HepG2 (cell line): Measurements from ENCODE around the gene EHBP1. TPM values are rescaled to one million over a fixed set of nuclear protein-coding genes. Genes with fewer than 3 reads are reported as not detected.

Experiments used
- ATAC-seq: fragments of 200-7000 bp; cut with Tn5 transposase; 3 replicates; pipeline ENCODE4 v1.9.1; 2020; ENCODE audit warnings: mild to moderate bottlenecking, moderate library complexity
- BruUV-seq: library from RNA; stranded (reverse); fragments of 400-500 nt; replicated peaks from 2 replicates; lab custom pipeline; 2021; lab: Mats Ljungman, UMichigan
- CTCF ChIA-PET: fragments of 300-600 bp; formaldehyde crosslinking; extraction: SDS; loops from one replicate; lab custom pipeline; 2021; ENCODE audit warnings: low total read pairs, inconsistent platforms, low intra/inter-chr PET ratio; lab: Yijun Ruan, JAX
- POLR2A ChIA-PET: fragments of 350-600 bp; sonication (Branson Sonifier 250); formaldehyde crosslinking; loops from one replicate; lab custom pipeline; 2020; ENCODE audit warnings: antibody characterized with exemption, inconsistent platforms; lab: Yijun Ruan, JAX
- DNase-seq: peaks from one replicate; pipeline ENCODE4 v3.0.0-alpha.2; 2015; ENCODE audit warnings: low spot score
- FAIRE-seq: peaks from 3 replicates; lab custom pipeline; 2011; peaks lifted over from hg19 to GRCh38; lab: Jason Lieb, UNC
- H2AFZ ChIP-seq: one replicate; pipeline ENCODE4 v1.6.1; 2011; ENCODE audit warnings: low read length, inconsistent platforms
- H3K27ac ChIP-seq: fragments of 300-600 bp; 3 replicates; pipeline ENCODE4 v1.8.0; 2011; ENCODE audit warnings: mixed run types, mild to moderate bottlenecking, mixed read lengths, low read length, inconsistent platforms; ENCODE audit not compliant: insufficient read depth; ENCODE audit errors: extremely low read length
- H3K27me3 ChIP-seq, 2 experiments: fragments of 200-600 bp in 1 of 2; 2 replicates in 1 of 2; 3 replicates in 1 of 2; pipeline versions ENCODE4 v1.6.0 to v1.8.0; 2011; ENCODE audit warnings: low read length in 2 of 2, mild to moderate bottlenecking in 2 of 2, moderate library complexity in 2 of 2, inconsistent platforms in 1 of 2; ENCODE audit not compliant: insufficient read depth in 2 of 2, control insufficient read depth in 1 of 2
- H3K36me3 ChIP-seq, 2 experiments: fragments of 200-600 bp in 1 of 2; replicated peaks in 1 of 2; 2 replicates in 1 of 2; 3 replicates in 1 of 2; pipeline versions ENCODE4 v1.5.1 to v1.8.0; 2011; ENCODE audit warnings: low read length in 2 of 2, inconsistent platforms in 1 of 2; ENCODE audit not compliant: insufficient read depth in 2 of 2, control insufficient read depth in 1 of 2
- H3K4me1 ChIP-seq: 2 replicates; pipeline ENCODE4 v1.5.1; 2012; ENCODE audit warnings: low read length, inconsistent platforms; ENCODE audit not compliant: insufficient read depth
- H3K4me2 ChIP-seq: 2 replicates; pipeline ENCODE4 v1.6.0; 2011; ENCODE audit warnings: low read depth, low read length, inconsistent platforms
- H3K4me3 ChIP-seq, 3 experiments: fragments of 200-600 bp in 1 of 3; sonication (generic), shearing (Covaris generic) in 1 of 3; replicated peaks in 1 of 3; 2 replicates each; pipeline ENCODE4 v1.5.1; 2011 to 2016; ENCODE audit warnings: low read length in 3 of 3, inconsistent platforms in 2 of 3, low read depth in 2 of 3, mild to moderate bottlenecking in 2 of 3, control low read depth in 1 of 3, mixed read lengths in 1 of 3; ENCODE audit not compliant: insufficient read depth in 1 of 3
- H3K79me2 ChIP-seq: one replicate; pipeline ENCODE4 v1.6.1; 2011; ENCODE audit warnings: low read length, inconsistent platforms; ENCODE audit not compliant: insufficient read depth
- H3K9ac ChIP-seq: 2 replicates; pipeline ENCODE4 v1.6.0; 2011; ENCODE audit warnings: mild to moderate bottlenecking, low read depth, low read length, inconsistent platforms; ENCODE audit not compliant: insufficient read depth
- H3K9me3 ChIP-seq: 2 replicates; pipeline ENCODE4 v1.5.1; 2012; ENCODE audit warnings: mild to moderate bottlenecking, low read length
- H4K20me1 ChIP-seq: 2 replicates; pipeline ENCODE4 v1.6.0; 2011; ENCODE audit warnings: inconsistent platforms, mild to moderate bottlenecking, low read length, moderate library complexity; ENCODE audit not compliant: insufficient read depth
- MATR3 ChIP-seq: sonication (generic); formaldehyde crosslinking; IDR thresholded peaks from 2 replicates; pipeline ENCODE4 v1.4.0; 2020; ENCODE audit warnings: missing genetic modification reagents
- MXD4 ChIP-seq: IDR thresholded peaks from 2 replicates; pipeline ENCODE4 v1.6.1; 2016; ENCODE audit warnings: mild to moderate bottlenecking, missing biosample characterization, missing genetic modification reagents
- NR0B2 ChIP-seq: sonication (generic); formaldehyde crosslinking; IDR thresholded peaks from 2 replicates; pipeline ENCODE4 v1.4.0; 2020; ENCODE audit warnings: mild to moderate bottlenecking, missing genetic modification reagents
- POLR2AphosphoS5 ChIP-seq: IDR thresholded peaks from 2 replicates; pipeline ENCODE4 v1.6.1; 2012; ENCODE audit warnings: low read depth, low read length
- RBM22 ChIP-seq: fragments of 200-400 bp; formaldehyde crosslinking; optimal IDR thresholded peaks from 2 replicates; pipeline ENCODE3; 2017; ENCODE audit warnings: mild to moderate bottlenecking, low read length, moderate library complexity
- ZNF276 ChIP-seq: sonication (generic); formaldehyde crosslinking; IDR thresholded peaks from 2 replicates; pipeline ENCODE4 v1.4.0; 2020; ENCODE audit warnings: mild to moderate bottlenecking, low read depth, missing genetic modification reagents
- ZNF3 ChIP-seq: IDR thresholded peaks from 2 replicates; pipeline ENCODE4 v1.7.0; 2017; ENCODE audit warnings: inconsistent platforms
- ZNF431 ChIP-seq: sonication (generic); formaldehyde crosslinking; IDR thresholded peaks from 2 replicates; pipeline ENCODE4 v1.9.0; 2022; ENCODE audit warnings: missing genetic modification reagents, low read depth, mild to moderate bottlenecking, borderline replicate concordance
- ZNF766 ChIP-seq: sonication (generic); formaldehyde crosslinking; IDR thresholded peaks from 2 replicates; pipeline ENCODE4 v1.5.0; 2020; ENCODE audit warnings: missing genetic modification reagents, borderline replicate concordance
- WGBS: methylation state at CpG from one replicate; pipeline ENCODE4 v1.1.6; 2017; ENCODE audit warnings: low lambda C conversion rate; 5-methylcytosine and 5-hydroxymethylcytosine counted together
- in situ Hi-C: cut with HindIII; loops from 2 replicates; pipeline ENCODE4 v1.10.0; 2017; ENCODE audit warnings: low pct_unique_long_range_greater_than_20kb; ENCODE audit not compliant: extremely low pct_ligation_motif_present
- intact Hi-C: fragments of 100-400 bp; cut with micrococcal nuclease; formaldehyde crosslinking; loops from one replicate; pipeline ENCODE4 v1.10.0; 2022; ENCODE audit not compliant: unreplicated experiment
- polyA plus RNA-seq, 8 experiments: library from polyadenylated mRNA; depleted of rRNA in 3 of 8; stranded (reverse) in 7 of 8; unstranded in 1 of 8; fragments of >200 nt; fragmentation: Illumina TruSeq in 4 of 8; extraction: Trizol in 4 of 8; gene quantifications; 2 replicates each; pipeline versions ENCODE4 v1.2.1 to v1.2.3, GENCODE V29; 2011 to 2016; ENCODE audit warnings: low read depth in 4 of 8, missing spikeins in 1 of 8, mixed read lengths in 1 of 8; ENCODE audit not compliant: insufficient read depth in 1 of 8
- total RNA-seq, 5 experiments: library from RNA; depleted of rRNA; stranded (reverse); fragments of >200 nt; fragmentation: Illumina TruSeq; extraction: Trizol; gene quantifications; 2 replicates each; pipeline ENCODE4 v1.2.3, GENCODE V29; 2016; ENCODE audit warnings: low read depth in 1 of 5
- TF ChIP-seq, protein P1 (sequence below): sonication (generic); formaldehyde crosslinking; IDR thresholded peaks from 2 replicates; pipeline ENCODE4 v1.9.0; 2021; ENCODE audit warnings: missing genetic modification reagents, borderline replicate concordance

Gene EHBP1
- total and polyA plus RNA-seq, 2 of the 13 experiments (the other 11 are each of a cell fraction or from before 2014, with no cell fraction given) = 93.5 to 146 TPM

DNA sequence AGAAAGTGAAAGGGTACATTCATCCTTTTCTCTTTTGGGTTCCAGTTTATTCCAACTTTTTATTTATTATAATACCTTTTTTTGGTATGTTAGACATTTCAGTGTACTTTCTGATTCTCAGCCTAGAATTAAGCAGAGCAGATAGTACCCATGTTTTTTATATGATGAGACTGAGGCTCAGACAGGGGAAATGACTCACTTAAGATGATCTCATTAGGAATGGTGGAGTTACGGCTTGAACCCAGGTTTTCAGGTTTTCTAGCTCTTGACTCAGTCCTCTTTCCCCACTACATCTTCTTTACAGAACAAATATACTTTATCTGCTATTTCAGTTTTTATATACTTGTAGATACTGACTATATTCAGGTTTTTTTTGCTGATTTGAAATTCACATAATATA, 293.4 kb downstream of the EHBP1 start (continued):
- TF ChIP-seq ZNF276 (CRISPR knock-in tag) = no peak

DNA sequence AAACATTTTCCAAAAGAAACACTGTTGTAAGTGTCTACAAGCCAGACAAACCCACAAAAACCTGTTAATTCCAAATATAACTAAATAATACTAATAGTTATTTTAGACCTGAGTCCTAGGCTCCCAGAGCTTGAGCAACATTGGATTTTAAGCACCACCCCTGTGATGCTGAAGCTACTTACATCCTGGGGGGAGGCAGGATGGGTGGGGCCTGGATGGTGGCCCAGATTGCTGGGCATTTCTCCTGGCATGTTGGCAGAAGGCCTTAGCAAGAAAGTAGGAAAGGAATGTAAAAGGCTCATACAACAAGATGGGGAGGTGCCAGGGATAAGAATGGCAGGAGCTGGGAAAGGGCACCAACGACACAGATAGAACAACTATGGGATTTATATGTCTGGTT, 294.4 kb downstream of the EHBP1 start:
- Histone ChIP-seq H3K4me1 (no peaks in the 10 kb centered on the region), H3K9me3 (no peaks in the 10 kb centered on the region), H3K9ac (no peak overlapping the region), H3K36me3 (peaks cover 16 to 86% of the 10 kb centered on the region in 2 experiments), H3K27me3 (no peaks in the 10 kb centered on the region), H3K4me3 (no peak overlapping the region), H3K27ac (no peak overlapping the region), H3K4me2 (no peak overlapping the region), H4K20me1 (no peaks in the 10 kb centered on the region), H2AFZ (no peak overlapping the region), H3K79me2 (no peaks in the 10 kb centered on the region)
- DNase-seq = no peak
- POLR2A ChIA-PET = no interaction called here
- CTCF ChIA-PET = no interaction called here
- 96% methylated on average over 1 of the region's 1 CpG for WGBS
- intact Hi-C loops (no loop called here), in situ Hi-C loops (no loop called here)
- no TSS peak for BruUV-seq
- TF ChIP-seq RBM22 (peak; percentile 49), ZNF3 (CRISPR knock-in tag) (no peak)
- ATAC-seq = no peak
- FAIRE-seq = no peak

- CTCF ChIA-PET = no interaction called here
- Histone ChIP-seq H3K4me2 (no peak overlapping the region), H2AFZ (no peak overlapping the region), H4K20me1 (no peaks in the 10 kb centered on the region), H3K27me3 (no peaks in the 10 kb centered on the region), H3K27ac (no peak overlapping the region), H3K36me3 (peaks cover 16 to 85% of the 10 kb centered on the region in 2 experiments), H3K9ac (no peak overlapping the region), H3K4me1 (no peaks in the 10 kb centered on the region), H3K79me2 (no peaks in the 10 kb centered on the region), H3K4me3 (no peak overlapping the region), H3K9me3 (no peaks in the 10 kb centered on the region)
- 98% methylated on average over 1 of the region's 1 CpG for WGBS
- FAIRE-seq (no peak), DNase-seq (no peak), ATAC-seq (no peak)
- in situ Hi-C loops (no loop called here), intact Hi-C loops (no loop called here)
- POLR2A ChIA-PET = no interaction called here
- BruUV-seq = no TSS peak
- TF ChIP-seq MATR3 (CRISPR knock-in tag) = no peak
- TF ChIP-seq, protein P1, sequence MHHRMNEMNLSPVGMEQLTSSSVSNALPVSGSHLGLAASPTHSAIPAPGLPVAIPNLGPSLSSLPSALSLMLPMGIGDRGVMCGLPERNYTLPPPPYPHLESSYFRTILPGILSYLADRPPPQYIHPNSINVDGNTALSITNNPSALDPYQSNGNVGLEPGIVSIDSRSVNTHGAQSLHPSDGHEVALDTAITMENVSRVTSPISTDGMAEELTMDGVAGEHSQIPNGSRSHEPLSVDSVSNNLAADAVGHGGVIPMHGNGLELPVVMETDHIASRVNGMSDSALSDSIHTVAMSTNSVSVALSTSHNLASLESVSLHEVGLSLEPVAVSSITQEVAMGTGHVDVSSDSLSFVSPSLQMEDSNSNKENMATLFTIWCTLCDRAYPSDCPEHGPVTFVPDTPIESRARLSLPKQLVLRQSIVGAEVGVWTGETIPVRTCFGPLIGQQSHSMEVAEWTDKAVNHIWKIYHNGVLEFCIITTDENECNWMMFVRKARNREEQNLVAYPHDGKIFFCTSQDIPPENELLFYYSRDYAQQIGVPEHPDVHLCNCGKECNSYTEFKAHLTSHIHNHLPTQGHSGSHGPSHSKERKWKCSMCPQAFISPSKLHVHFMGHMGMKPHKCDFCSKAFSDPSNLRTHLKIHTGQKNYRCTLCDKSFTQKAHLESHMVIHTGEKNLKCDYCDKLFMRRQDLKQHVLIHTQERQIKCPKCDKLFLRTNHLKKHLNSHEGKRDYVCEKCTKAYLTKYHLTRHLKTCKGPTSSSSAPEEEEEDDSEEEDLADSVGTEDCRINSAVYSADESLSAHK = no peak
- TF ChIP-seq POLR2AphosphoS5 = no peak
- TF ChIP-seq NR0B2 (CRISPR knock-in tag) = no peak
- no peak for TF ChIP-seq ZNF431 (CRISPR knock-in tag)
- TF ChIP-seq ZNF766 (CRISPR knock-in tag) = no peak
- no peak for TF ChIP-seq MXD4 (CRISPR knock-in tag)
Observed at GRCh38 chr2:63000801-63001200, 295.3 kb downstream of the EHBP1 start.
